RWPE2 (cell line): ENCODE results near the gene RMND5B.

Experiments used
- ATAC-seq: fragments of 200-7000 bp; cut with Tn5 transposase; 3 replicates; pipeline ENCODE4 v1.9.1; 2021; ENCODE audit warnings: low read depth
- DNase-seq: peaks from one replicate; pipeline ENCODE4 v3.0.0-alpha.2; 2020; ENCODE audit warnings: low spot score
- H3K27ac ChIP-seq: fragments of 450-650 bp; 2 replicates; pipeline ENCODE4 v1.5.1; 2017; ENCODE audit warnings: mild to moderate bottlenecking; ENCODE audit not compliant: poor library complexity, severe bottlenecking
- H3K27me3 ChIP-seq: fragments of 250-450 bp; sonication (Bioruptor Pico); 2 replicates; pipeline ENCODE4 v1.5.1; 2021; ENCODE audit warnings: mild to moderate bottlenecking, moderate library complexity; ENCODE audit not compliant: insufficient read depth, poor library complexity, severe bottlenecking
- H3K36me3 ChIP-seq: fragments of 250-450 bp; sonication (Bioruptor Pico); 2 replicates; pipeline ENCODE4 v1.5.1; 2020; ENCODE audit warnings: low read depth, mild to moderate bottlenecking, moderate library complexity
- H3K4me1 ChIP-seq: fragments of 250-450 bp; sonication (Bioruptor Pico); 2 replicates; pipeline ENCODE4 v1.5.1; 2021; ENCODE audit warnings: mild to moderate bottlenecking, moderate library complexity; ENCODE audit not compliant: insufficient read depth, poor library complexity, severe bottlenecking
- H3K4me3 ChIP-seq: fragments of 250-450 bp; sonication (Bioruptor Pico); 2 replicates; pipeline ENCODE4 v1.5.1; 2021; ENCODE audit warnings: mild to moderate bottlenecking, moderate library complexity; ENCODE audit not compliant: severe bottlenecking
- H3K9me3 ChIP-seq: fragments of 250-450 bp; sonication (Bioruptor Pico); 2 replicates; pipeline ENCODE4 v1.5.1; 2021; ENCODE audit warnings: mild to moderate bottlenecking, moderate library complexity; ENCODE audit not compliant: severe bottlenecking
- CTCF ChIP-seq: fragments of 450-650 bp; IDR thresholded peaks from one replicate; pipeline ENCODE4 v1.5.1; 2017; ENCODE audit warnings: mild to moderate bottlenecking, moderate library complexity; ENCODE audit not compliant: poor library complexity, severe bottlenecking

The RMND5B gene

GRCh38 chr5:178115136-178115813, 15.5 kb upstream of the RMND5B start:
- Histone ChIP-seq H3K27me3 (no peaks in the 10 kb centered on the region), H3K4me3 (no peak overlapping the region), H3K27ac (no peak overlapping the region), H3K36me3 (no peaks in the 10 kb centered on the region), H3K9me3 (no peaks in the 10 kb centered on the region), H3K4me1 (no peaks in the 10 kb centered on the region)
- ATAC-seq: no peak
- DNase-seq: no peak
- TF ChIP-seq CTCF: no peak

- TF ChIP-seq CTCF: no peak
- Histone ChIP-seq H3K27ac (no peak overlapping the region), H3K4me3 (no peak overlapping the region), H3K4me1 (no peaks in the 10 kb centered on the region), H3K36me3 (no peaks in the 10 kb centered on the region), H3K9me3 (no peaks in the 10 kb centered on the region), H3K27me3 (no peaks in the 10 kb centered on the region)
- ATAC-seq (no peak), DNase-seq (no peak)
These were observed 15.0 kb upstream of the RMND5B start for GRCh38 chr5:178115814-178116142.

GRCh38 chr5:178116143-178116885, 14.5 kb upstream of the RMND5B start:
- Histone ChIP-seq H3K27me3 (no peaks in the 10 kb centered on the region), H3K9me3 (no peaks in the 10 kb centered on the region), H3K36me3 (no peaks in the 10 kb centered on the region), H3K27ac (no peak overlapping the region), H3K4me1 (no peaks in the 10 kb centered on the region), H3K4me3 (no peak overlapping the region)
- ATAC-seq (no peak), DNase-seq (no peak)
- no peak for TF ChIP-seq CTCF

- no peak for TF ChIP-seq CTCF
- no peak overlapping the region for H3K4me3 ChIP-seq
These were observed 12.7 kb upstream of the RMND5B start for GRCh38 chr5:178117923-178118701.

More at GRCh38 chr5:178117923-178118701, 12.7 kb upstream of the RMND5B start:
- DNase-seq (no peak), ATAC-seq (no peak)
- Histone ChIP-seq H3K9me3 (no peaks in the 10 kb centered on the region), H3K27ac (no peak overlapping the region), H3K4me1 (no peaks in the 10 kb centered on the region), H3K27me3 (no peaks in the 10 kb centered on the region), H3K36me3 (no peaks in the 10 kb centered on the region)
